ENCODE data around the gene PLEKHO1.
"Not testable (repeated sequence)": the region's sequence is repeated elsewhere in the genome, so short reads cannot be mapped to it uniquely, and the experiment has no call there.

PLEKHO1 gene

DNA sequence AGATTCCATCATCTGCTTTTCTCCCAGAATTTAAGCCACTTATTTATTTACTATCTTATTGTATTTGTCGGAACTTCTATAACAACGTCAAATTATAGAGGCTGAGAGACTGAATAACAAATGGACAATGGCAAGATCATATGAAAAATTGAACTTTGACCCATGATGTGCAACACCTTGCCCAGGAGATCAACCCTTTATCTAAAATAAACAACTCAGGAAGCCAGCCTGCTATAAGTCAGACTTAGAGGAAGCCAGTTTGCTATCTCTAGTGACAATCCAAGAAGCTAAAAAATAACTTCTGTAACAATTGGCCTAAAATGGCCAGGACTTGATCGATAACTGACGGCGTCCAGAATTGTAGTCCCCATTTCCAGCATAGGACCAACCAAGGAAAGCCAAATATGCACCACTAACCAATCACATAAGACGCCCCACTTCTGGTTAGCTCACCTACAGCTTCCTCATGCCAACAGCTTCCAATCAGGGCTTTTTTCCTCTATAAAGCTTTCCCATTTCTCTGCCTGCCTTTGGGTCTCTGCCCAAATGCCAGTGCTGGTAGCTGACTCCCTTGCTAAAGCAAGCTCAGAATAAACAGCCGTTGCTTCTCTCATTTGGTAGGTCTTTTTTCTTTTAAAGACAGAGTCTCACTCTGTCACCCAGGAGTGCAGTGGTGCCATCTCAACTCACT lies 57.7 kb downstream of the PLEKHO1 start:
- no peak for DNase-seq (ENCODE audit: low read depth)
- TF ChIP-seq, protein P1, sequence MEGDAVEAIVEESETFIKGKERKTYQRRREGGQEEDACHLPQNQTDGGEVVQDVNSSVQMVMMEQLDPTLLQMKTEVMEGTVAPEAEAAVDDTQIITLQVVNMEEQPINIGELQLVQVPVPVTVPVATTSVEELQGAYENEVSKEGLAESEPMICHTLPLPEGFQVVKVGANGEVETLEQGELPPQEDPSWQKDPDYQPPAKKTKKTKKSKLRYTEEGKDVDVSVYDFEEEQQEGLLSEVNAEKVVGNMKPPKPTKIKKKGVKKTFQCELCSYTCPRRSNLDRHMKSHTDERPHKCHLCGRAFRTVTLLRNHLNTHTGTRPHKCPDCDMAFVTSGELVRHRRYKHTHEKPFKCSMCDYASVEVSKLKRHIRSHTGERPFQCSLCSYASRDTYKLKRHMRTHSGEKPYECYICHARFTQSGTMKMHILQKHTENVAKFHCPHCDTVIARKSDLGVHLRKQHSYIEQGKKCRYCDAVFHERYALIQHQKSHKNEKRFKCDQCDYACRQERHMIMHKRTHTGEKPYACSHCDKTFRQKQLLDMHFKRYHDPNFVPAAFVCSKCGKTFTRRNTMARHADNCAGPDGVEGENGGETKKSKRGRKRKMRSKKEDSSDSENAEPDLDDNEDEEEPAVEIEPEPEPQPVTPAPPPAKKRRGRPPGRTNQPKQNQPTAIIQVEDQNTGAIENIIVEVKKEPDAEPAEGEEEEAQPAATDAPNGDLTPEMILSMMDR (IDR thresholded peaks at IDR 0.05; ENCODE audit: low read depth, low read length, missing control alignments) = no peak
- no peak overlapping the region for H3K4me3 ChIP-seq (ENCODE audit: low read depth, low read length)

DNA sequence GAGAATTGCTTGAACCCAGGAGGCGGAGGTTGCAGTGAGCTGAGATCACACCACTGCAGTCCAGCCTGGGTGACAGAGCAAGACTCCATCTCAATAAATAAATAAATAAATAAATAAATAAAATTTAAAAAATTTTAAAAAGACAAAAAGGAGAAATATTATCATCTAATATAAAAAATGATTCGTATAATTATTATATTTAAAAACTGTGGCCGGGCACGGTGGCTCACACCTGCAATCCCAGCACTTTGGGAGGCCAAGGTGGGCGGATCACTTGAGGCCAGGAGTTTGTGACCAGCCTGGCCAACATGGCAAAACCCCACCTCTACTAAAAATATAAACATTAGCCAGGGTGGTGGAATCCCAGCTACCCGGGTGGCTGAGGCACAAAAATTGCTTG lies 58.7 kb downstream of the PLEKHO1 start:
- DNase-seq (ENCODE audit: low read depth); H3K4me3 ChIP-seq (ENCODE audit: low read depth, low read length): not testable (repeated sequence)

Data from GM12864 (cell line).